AG04450 (cell line): ENCODE data around the gene SPAG9. TPM values are rescaled to one million over a fixed set of nuclear protein-coding genes. Genes with fewer than 3 reads are reported as not detected.

Experiments
- CTCF ChIA-PET: fragments of 300-600, 350-600 bp; formaldehyde crosslinking; extraction: SDS; loops from one replicate; lab custom pipeline; 2022; ENCODE audit warnings: antibody characterized with exemption, inconsistent platforms; lab: Charles Lee
- POLR2A ChIA-PET: fragments of 350-600 bp; formaldehyde crosslinking; extraction: SDS; loops from one replicate; lab custom pipeline; 2021; ENCODE audit warnings: antibody characterized with exemption, inconsistent platforms; lab: Yijun Ruan, JAX
- DNase-seq: peaks from one replicate; pipeline ENCODE4 v3.0.0-alpha.2; 2011; ENCODE audit warnings: low read depth, low spot score
- H3K27ac ChIP-seq: one replicate; pipeline ENCODE4 v1.5.1; 2012; ENCODE audit warnings: low read depth, low read length, control low read depth
- H3K27me3 ChIP-seq: one replicate; pipeline ENCODE4 v1.6.0; 2012; ENCODE audit warnings: low read length; ENCODE audit not compliant: control insufficient read depth, insufficient read depth
- H3K4me3 ChIP-seq: 2 replicates; pipeline ENCODE4 v1.5.1; 2011; ENCODE audit warnings: mild to moderate bottlenecking, low read depth, low read length, control low read depth
- H3K9me3 ChIP-seq: 2 replicates; pipeline ENCODE4 v1.5.1; 2012; ENCODE audit warnings: low read length; ENCODE audit not compliant: control insufficient read depth, insufficient read depth
- CTCF ChIP-seq: IDR thresholded peaks from 2 replicates; pipeline ENCODE4 v1.5.1; 2011; ENCODE audit warnings: low read depth, low read length, control low read depth, inconsistent platforms
- polyA plus RNA-seq: library from polyadenylated mRNA; depleted of rRNA; stranded (reverse); fragments of >200 nt; gene quantifications from 2 replicates; pipeline ENCODE4 v1.2.3, GENCODE V29; 2011

Gene SPAG9
- polyA plus RNA-seq, 1 experiment, result 42.1 TPM

- Histone ChIP-seq H3K4me3 (no peak overlapping the region), H3K27me3 (no peaks in the 10 kb centered on the region), H3K27ac (no peak overlapping the region), H3K9me3 (no peaks in the 10 kb centered on the region; the same call in 1 of the 2 replicates)
- no peak for DNase-seq
- no peak for TF ChIP-seq CTCF
- ChIA-PET CTCF (no interaction called here), POLR2A (interaction anchor here (3.6 kb wide), 1 partner anchor 68 kb away, joined by 27 read pairs; the partner anchor contains the start of gene TOB1)
Observed at GRCh38 chr17:50934161-50934560, 186.5 kb downstream of the SPAG9 start.

GRCh38 chr17:50931144-50931908 is 189.3 kb downstream of the SPAG9 start:
- CTCF ChIA-PET, result interaction anchor here (0.6 to 1.1 kb wide), 2 partner anchors 26 to 114 kb away, joined by 3 read pairs; no protein-coding TSS in a partner anchor
- Histone ChIP-seq H3K4me3 (peak overlapping the region; percentile 50), H3K27me3 (no peaks in the 10 kb centered on the region), H3K9me3 (no peaks in the 10 kb centered on the region; the same call in 1 of the 2 replicates), H3K27ac (peak overlapping the region; percentile 90)
- peak; percentile 55 for DNase-seq
- TF ChIP-seq CTCF, result no peak
- POLR2A ChIA-PET, result interaction anchor here (0.6 to 2.7 kb wide), 4 partner anchors 13 to 75 kb away, joined by 3 to 52 read pairs (median 4); partner anchors contain the start of gene TOB1

- no peak for TF ChIP-seq CTCF
- CTCF ChIA-PET, result no interaction called here
- POLR2A ChIA-PET, result no interaction called here
Observed at GRCh38 chr17:50928646-50929045, 192.0 kb downstream of the SPAG9 start.

GRCh38 chr17:50927287-50927686 is 193.4 kb downstream of the SPAG9 start:
- ChIA-PET CTCF (interaction anchor here (1.6 kb wide), 1 partner anchor 61 kb away, joined by 3 read pairs; the partner anchor contains the start of gene TOB1), POLR2A (interaction anchor here (1.5 kb wide), 1 partner anchor 61 kb away, joined by 5 read pairs; the partner anchor contains the start of gene TOB1)
- Histone ChIP-seq H3K4me3 (no peak overlapping the region), H3K27me3 (no peaks in the 10 kb centered on the region), H3K27ac (no peak overlapping the region), H3K9me3 (no peaks in the 10 kb centered on the region; the same call in 1 of the 2 replicates)
- TF ChIP-seq CTCF, result no peak
- no peak for DNase-seq

More at GRCh38 chr17:50928646-50929045, 192.0 kb downstream of the SPAG9 start:
- no peak overlapping the region for H3K4me3 ChIP-seq
- H3K27me3 ChIP-seq, result no peaks in the 10 kb centered on the region
- H3K27ac ChIP-seq, result no peak overlapping the region
- no peaks in the 10 kb centered on the region; the same call in 1 of the 2 replicates for H3K9me3 ChIP-seq
- DNase-seq, result no peak

- no peak for DNase-seq
- H3K9me3 ChIP-seq, result no peaks in the 10 kb centered on the region
- no peaks in the 10 kb centered on the region for H3K27me3 ChIP-seq
- no peak for TF ChIP-seq CTCF
- no peak overlapping the region for H3K27ac ChIP-seq
- POLR2A ChIA-PET, result interaction anchor here (1.5 to 1.7 kb wide), 2 partner anchors 60 kb away, joined by 5 to 8 read pairs; partner anchors contain the start of gene TOB1
- H3K4me3 ChIP-seq, result no peak overlapping the region
- CTCF ChIA-PET, result interaction anchor here (1.1 to 1.6 kb wide), 2 partner anchors 60 to 72 kb away, joined by 3 read pairs; partner anchors contain the start of gene TOB1
Observed at GRCh38 chr17:50926523-50926922, 194.1 kb downstream of the SPAG9 start.
